ENCODE measurements around the gene RNF215. TPM values are rescaled to one million over a fixed set of nuclear protein-coding genes. Genes with fewer than 3 reads are reported as not detected.

RNF215 gene
- total and polyA plus RNA-seq, 10 of the 15 experiments (the other 5 are each of a cell fraction or from before 2014, with no cell fraction given): 0.31 to 7.6 (median 3.0) TPM; not detected in 1

GRCh38 chr22:30400159-30400558 is 12.9 kb upstream of the RNF215 start:
- DNase-seq (ENCODE audit: low read depth, low spot score): no peak
- ChIA-PET SMC1A (ENCODE audit: uncharacterized antibody, unreplicated experiment) (no interaction called here), CTCF (interaction anchor here (1.7 kb wide), 1 partner anchor 9 kb away, joined by 4 read pairs; no protein-coding TSS in a partner anchor), RAD21 (ENCODE audit: unreplicated experiment) (no interaction called here), POLR2A (interaction anchor here (0.6 kb wide), 1 partner anchor 84 kb away, joined by 6 read pairs; no protein-coding TSS in a partner anchor)
- intact Hi-C loops (cut with micrococcal nuclease; ENCODE audit: unreplicated experiment) (no loop called here), in situ Hi-C loops (cut with MboI) (no loop called here)
- no peak overlapping the region for H3K27ac ChIP-seq (ENCODE audit: control insufficient read depth, insufficient read depth)
- no peaks in the 10 kb centered on the region for H3K79me2 ChIP-seq (ENCODE audit: control insufficient read depth, insufficient read depth, low read length)
- H3K4me2 ChIP-seq (ENCODE audit: control insufficient read depth, insufficient read depth): no peak overlapping the region
- H2AFZ ChIP-seq (ENCODE audit: control insufficient read depth, low read depth, low read length): no peak overlapping the region
- no peak overlapping the region for H3K9ac ChIP-seq (ENCODE audit: control insufficient read depth, insufficient read depth, low read length)
- H3K4me3 ChIP-seq: no peak overlapping the region
- H4K20me1 ChIP-seq (ENCODE audit: control insufficient read depth, insufficient read depth): no peaks in the 10 kb centered on the region
- peaks cover 4 to 9% of the 10 kb centered on the region in 2 experiments for H3K27me3 ChIP-seq (replicated peaks in 1 of 2; ENCODE audit: control insufficient read depth in 2 of 2, insufficient read depth in 2 of 2, low read length in 1 of 2)
- TF ChIP-seq NFIC (IDR thresholded peaks at IDR 0.05; ENCODE audit: low read depth, low read length) (no peak), ZSCAN29 (IDR thresholded peaks at IDR 0.05) (no peak), ZNF207 (IDR thresholded peaks at IDR 0.05; ENCODE audit: borderline replicate concordance) (no peak), EP300 (IDR thresholded peaks at IDR 0.05; ENCODE audit: borderline replicate concordance in 1 of 2, control insufficient read depth in 1 of 2, low read depth in 2 of 2, low read length in 2 of 2) (no peak), GATAD2B (conservative IDR thresholded peaks at IDR 0.05; ENCODE audit: low read depth) (no peak), PBX3 (IDR thresholded peaks at IDR 0.05; ENCODE audit: insufficient replicate concordance, low read depth, low read length) (no peak), STAT3 (IDR thresholded peaks at IDR 0.05; ENCODE audit: low read depth, low read length) (no peak), POLR2A (IDR thresholded peaks at IDR 0.05; ENCODE audit: low read depth, low read length) (no peak), POU2F2 (IDR thresholded peaks at IDR 0.05; ENCODE audit: borderline replicate concordance, low read depth, low read length) (no peak), PML (IDR thresholded peaks at IDR 0.05; ENCODE audit: low read length) (no peak), ZNF24 (IDR thresholded peaks at IDR 0.05) (no peak), CHD2 (IDR thresholded peaks at IDR 0.05; ENCODE audit: borderline replicate concordance, low read depth, low read length) (no peak), REST (IDR thresholded peaks at IDR 0.05; ENCODE audit: low read depth, low read length) (no peak)
- no peak for FAIRE-seq
- WGBS (ENCODE audit: insufficient coverage, insufficient replicate concordance, low lambda C conversion rate, missing lambda C conversion rate): 9% methylated on average over 1 of the region's 1 CpG
- H3K4me1 ChIP-seq (ENCODE audit: control insufficient read depth, insufficient read depth, low read length): peaks cover 5% of the 10 kb centered on the region; the same call in 1 of the 2 replicates
- no peaks in the 10 kb centered on the region; a peak in 1 of 4 replicates for H3K36me3 ChIP-seq (ENCODE audit: control insufficient read depth in 2 of 2, insufficient read depth in 2 of 2, low read length in 1 of 2)
- no peaks in the 10 kb centered on the region for H3K9me3 ChIP-seq (replicated peaks; ENCODE audit: control insufficient read depth, insufficient read depth, low read length)
- ATAC-seq: no peak
- no TSS peak for BruUV-seq (replicated peaks)

All from GM12878 (cell line).